D721Med (cell line): ENCODE results near the gene BRINP2.

ENCODE experiments used
- DNase-seq: peaks from one replicate; pipeline ENCODE4 v3.0.0; 2011; ENCODE audit warnings: low spot score; ENCODE audit not compliant: insufficient read length
- FAIRE-seq: peaks from 2 replicates; lab custom pipeline; 2011; peaks lifted over from hg19 to GRCh38; lab: Jason Lieb, UNC
- CTCF ChIP-seq: IDR thresholded peaks from 2 replicates; pipeline ENCODE4 v1.5.1; 2012; ENCODE audit warnings: mild to moderate bottlenecking, control low read depth; ENCODE audit not compliant: insufficient read depth; ENCODE audit errors: missing control alignments

Gene BRINP2

GRCh38 chr1:177302357-177303044 lies 131.7 kb downstream of the BRINP2 start:
- no peak for FAIRE-seq
- DNase-seq: no peak
- no peak for TF ChIP-seq CTCF

GRCh38 chr1:177305040-177306018 lies 134.6 kb downstream of the BRINP2 start:
- peak; percentile 55 for DNase-seq
- TF ChIP-seq CTCF: no peak
- peak; percentile 97 for FAIRE-seq

GRCh38 chr1:177306019-177306415 lies 135.3 kb downstream of the BRINP2 start:
- FAIRE-seq: no peak
- TF ChIP-seq CTCF: no peak
- no peak for DNase-seq

GRCh38 chr1:177306981-177307380 lies 136.2 kb downstream of the BRINP2 start:
- TF ChIP-seq CTCF: no peak
- FAIRE-seq (no peak), DNase-seq (no peak)

GRCh38 chr1:177307771-177308170 lies 137.0 kb downstream of the BRINP2 start:
- FAIRE-seq (peak; percentile 16), DNase-seq (no peak)
- no peak for TF ChIP-seq CTCF

- no peak for TF ChIP-seq CTCF
- FAIRE-seq: no peak
- DNase-seq: no peak
Observed at GRCh38 chr1:177309880-177310279, 139.1 kb downstream of the BRINP2 start.

GRCh38 chr1:177310326-177310725 lies 139.6 kb downstream of the BRINP2 start:
- FAIRE-seq (no peak), DNase-seq (no peak)
- TF ChIP-seq CTCF: no peak
